HepG2 (cell line): ENCODE data around the gene BBOF1. TPM values are rescaled to one million over a fixed set of nuclear protein-coding genes. Genes with fewer than 3 reads are reported as not detected.

Source experiments
- ATAC-seq: fragments of 200-7000 bp; cut with Tn5 transposase; 3 replicates; pipeline ENCODE4 v1.9.1; 2020; ENCODE audit warnings: mild to moderate bottlenecking, moderate library complexity
- BruUV-seq: library from RNA; stranded (reverse); fragments of 400-500 nt; replicated peaks from 2 replicates; lab custom pipeline; 2021; lab: Mats Ljungman, UMichigan
- CTCF ChIA-PET: fragments of 300-600 bp; formaldehyde crosslinking; extraction: SDS; loops from one replicate; lab custom pipeline; 2021; ENCODE audit warnings: low total read pairs, inconsistent platforms, low intra/inter-chr PET ratio; lab: Yijun Ruan, JAX
- POLR2A ChIA-PET: fragments of 350-600 bp; sonication (Branson Sonifier 250); formaldehyde crosslinking; loops from one replicate; lab custom pipeline; 2020; ENCODE audit warnings: antibody characterized with exemption, inconsistent platforms; lab: Yijun Ruan, JAX
- DNase-seq: peaks from one replicate; pipeline ENCODE4 v3.0.0-alpha.2; 2015; ENCODE audit warnings: low spot score
- FAIRE-seq: peaks from 3 replicates; lab custom pipeline; 2011; peaks lifted over from hg19 to GRCh38; lab: Jason Lieb, UNC
- H2AFZ ChIP-seq: one replicate; pipeline ENCODE4 v1.6.1; 2011; ENCODE audit warnings: low read length, inconsistent platforms
- H3K27ac ChIP-seq: fragments of 300-600 bp; 3 replicates; pipeline ENCODE4 v1.8.0; 2011; ENCODE audit warnings: mixed run types, mild to moderate bottlenecking, mixed read lengths, low read length, inconsistent platforms; ENCODE audit not compliant: insufficient read depth; ENCODE audit errors: extremely low read length
- H3K27me3 ChIP-seq, 2 experiments: fragments of 200-600 bp in 1 of 2; 2 replicates in 1 of 2; 3 replicates in 1 of 2; pipeline versions ENCODE4 v1.6.0 to v1.8.0; 2011; ENCODE audit warnings: low read length in 2 of 2, mild to moderate bottlenecking in 2 of 2, moderate library complexity in 2 of 2, inconsistent platforms in 1 of 2; ENCODE audit not compliant: insufficient read depth in 2 of 2, control insufficient read depth in 1 of 2
- H3K36me3 ChIP-seq, 2 experiments: fragments of 200-600 bp in 1 of 2; replicated peaks in 1 of 2; 2 replicates in 1 of 2; 3 replicates in 1 of 2; pipeline versions ENCODE4 v1.5.1 to v1.8.0; 2011; ENCODE audit warnings: low read length in 2 of 2, inconsistent platforms in 1 of 2; ENCODE audit not compliant: insufficient read depth in 2 of 2, control insufficient read depth in 1 of 2
- H3K4me1 ChIP-seq: 2 replicates; pipeline ENCODE4 v1.5.1; 2012; ENCODE audit warnings: low read length, inconsistent platforms; ENCODE audit not compliant: insufficient read depth
- H3K4me2 ChIP-seq: 2 replicates; pipeline ENCODE4 v1.6.0; 2011; ENCODE audit warnings: low read depth, low read length, inconsistent platforms
- H3K4me3 ChIP-seq, 3 experiments: fragments of 200-600 bp in 1 of 3; sonication (generic), shearing (Covaris generic) in 1 of 3; replicated peaks in 1 of 3; 2 replicates each; pipeline ENCODE4 v1.5.1; 2011 to 2016; ENCODE audit warnings: low read length in 3 of 3, inconsistent platforms in 2 of 3, low read depth in 2 of 3, mild to moderate bottlenecking in 2 of 3, control low read depth in 1 of 3, mixed read lengths in 1 of 3; ENCODE audit not compliant: insufficient read depth in 1 of 3
- H3K79me2 ChIP-seq: one replicate; pipeline ENCODE4 v1.6.1; 2011; ENCODE audit warnings: low read length, inconsistent platforms; ENCODE audit not compliant: insufficient read depth
- H3K9ac ChIP-seq: 2 replicates; pipeline ENCODE4 v1.6.0; 2011; ENCODE audit warnings: mild to moderate bottlenecking, low read depth, low read length, inconsistent platforms; ENCODE audit not compliant: insufficient read depth
- H3K9me3 ChIP-seq: 2 replicates; pipeline ENCODE4 v1.5.1; 2012; ENCODE audit warnings: mild to moderate bottlenecking, low read length
- H4K20me1 ChIP-seq: 2 replicates; pipeline ENCODE4 v1.6.0; 2011; ENCODE audit warnings: inconsistent platforms, mild to moderate bottlenecking, low read length, moderate library complexity; ENCODE audit not compliant: insufficient read depth
- ERF ChIP-seq: IDR thresholded peaks from 2 replicates; pipeline ENCODE4 v1.6.1; 2018; ENCODE audit warnings: missing biosample characterization, missing genetic modification reagents
- EZH2 ChIP-seq: conservative IDR thresholded peaks from 2 replicates; pipeline ENCODE4 v1.6.1; 2012; ENCODE audit warnings: mild to moderate bottlenecking, low read depth, low read length, moderate library complexity
- HNF4A ChIP-seq: sonication (generic); formaldehyde crosslinking; IDR thresholded peaks from 2 replicates; pipeline ENCODE4 v1.4.0; 2020; ENCODE audit warnings: missing genetic modification reagents
- MIER3 ChIP-seq: IDR thresholded peaks from 2 replicates; pipeline ENCODE4 v1.6.1; 2016; ENCODE audit warnings: missing compliant biosample characterization, borderline replicate concordance
- MZF1 ChIP-seq: sonication (generic); formaldehyde crosslinking; IDR thresholded peaks from 2 replicates; pipeline ENCODE4 v1.8.1; 2023; ENCODE audit warnings: mild to moderate bottlenecking, missing genetic modification reagents, borderline replicate concordance
- NFE2L1 ChIP-seq: sonication (generic); formaldehyde crosslinking; IDR thresholded peaks from 2 replicates; pipeline ENCODE4 v1.4.0; 2020; ENCODE audit warnings: missing genetic modification reagents, mild to moderate bottlenecking, borderline replicate concordance
- POLR2AphosphoS2 ChIP-seq: IDR thresholded peaks from 2 replicates; pipeline ENCODE4 v1.6.1; 2011; ENCODE audit warnings: low read depth, low read length, improper control_type of control experiment
- RFX1 ChIP-seq: fragments of 450-650 bp; IDR thresholded peaks from 2 replicates; pipeline ENCODE4 v1.6.1; 2017
- TEAD3 ChIP-seq: optimal IDR thresholded peaks from 2 replicates; pipeline ENCODE3; 2016; ENCODE audit warnings: borderline replicate concordance
- ZNF124 ChIP-seq: sonication (generic); formaldehyde crosslinking; IDR thresholded peaks from 2 replicates; pipeline ENCODE4 v1.4.0; 2020; ENCODE audit warnings: missing genetic modification reagents
- ZNF367 ChIP-seq: sonication (generic); formaldehyde crosslinking; IDR thresholded peaks from 2 replicates; pipeline ENCODE4 v1.4.0; 2020; ENCODE audit warnings: missing genetic modification reagents, borderline replicate concordance
- ZNF605 ChIP-seq: sonication (generic); formaldehyde crosslinking; IDR thresholded peaks from 2 replicates; pipeline ENCODE4 v1.8.0; 2022; ENCODE audit warnings: mild to moderate bottlenecking, missing genetic modification reagents
- ZSCAN29 ChIP-seq: sonication (generic); formaldehyde crosslinking; conservative IDR thresholded peaks from 2 replicates; pipeline ENCODE4 v1.4.0; 2020; ENCODE audit warnings: mild to moderate bottlenecking, missing genetic modification reagents
- WGBS: methylation state at CpG from one replicate; pipeline ENCODE4 v1.1.6; 2017; ENCODE audit warnings: low lambda C conversion rate; 5-methylcytosine and 5-hydroxymethylcytosine counted together
- in situ Hi-C: cut with HindIII; loops from 2 replicates; pipeline ENCODE4 v1.10.0; 2017; ENCODE audit warnings: low pct_unique_long_range_greater_than_20kb; ENCODE audit not compliant: extremely low pct_ligation_motif_present
- intact Hi-C: fragments of 100-400 bp; cut with micrococcal nuclease; formaldehyde crosslinking; loops from one replicate; pipeline ENCODE4 v1.10.0; 2022; ENCODE audit not compliant: unreplicated experiment
- polyA plus RNA-seq, 8 experiments: library from polyadenylated mRNA; depleted of rRNA in 3 of 8; stranded (reverse) in 7 of 8; unstranded in 1 of 8; fragments of >200 nt; fragmentation: Illumina TruSeq in 4 of 8; extraction: Trizol in 4 of 8; gene quantifications; 2 replicates each; pipeline versions ENCODE4 v1.2.1 to v1.2.3, GENCODE V29; 2011 to 2016; ENCODE audit warnings: low read depth in 4 of 8, missing spikeins in 1 of 8, mixed read lengths in 1 of 8; ENCODE audit not compliant: insufficient read depth in 1 of 8
- total RNA-seq, 5 experiments: library from RNA; depleted of rRNA; stranded (reverse); fragments of >200 nt; fragmentation: Illumina TruSeq; extraction: Trizol; gene quantifications; 2 replicates each; pipeline ENCODE4 v1.2.3, GENCODE V29; 2016; ENCODE audit warnings: low read depth in 1 of 5
- TF ChIP-seq, protein P1 (sequence below): sonication (generic); formaldehyde crosslinking; IDR thresholded peaks from 2 replicates; pipeline ENCODE4 v1.4.0; 2020; ENCODE audit warnings: missing genetic modification reagents

The BBOF1 gene
- total and polyA plus RNA-seq, 2 of the 13 experiments (the other 11 are each of a cell fraction or from before 2014, with no cell fraction given): 1.6 to 2.3 TPM

DNA sequence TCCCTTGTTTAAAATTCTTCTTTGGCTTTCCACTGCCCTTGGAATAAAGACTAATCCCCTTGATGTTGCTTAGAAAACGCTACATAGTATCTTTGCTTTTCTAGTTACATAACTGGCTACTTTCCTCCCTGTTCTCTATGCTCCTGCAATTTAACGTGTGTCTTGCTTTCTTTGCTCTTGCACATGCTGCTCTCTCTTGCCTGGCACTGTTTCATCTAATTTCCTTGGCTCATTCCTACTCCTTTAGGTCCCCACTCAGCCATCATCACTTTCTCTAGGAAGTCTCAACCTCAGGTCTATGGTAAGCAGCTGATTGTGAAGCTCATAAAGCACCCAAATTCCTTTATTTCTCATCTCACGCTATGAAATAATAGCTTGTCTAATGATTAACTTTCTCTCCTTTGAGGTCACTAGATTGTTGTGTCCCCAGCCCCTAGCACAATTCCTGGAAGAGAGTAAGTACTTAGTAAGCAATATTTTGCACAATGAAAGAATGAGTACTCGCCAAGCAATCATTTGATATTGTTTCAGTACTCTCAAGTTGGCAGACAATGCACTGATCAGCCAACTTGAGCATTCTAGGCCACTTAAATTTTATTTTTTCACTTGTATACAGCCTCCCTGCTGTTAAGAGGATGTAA, 61.8 kb downstream of the BBOF1 start (continued):
- TF ChIP-seq POLR2AphosphoS2: no peak
- no peak for TF ChIP-seq MZF1 (CRISPR knock-in tag)

DNA sequence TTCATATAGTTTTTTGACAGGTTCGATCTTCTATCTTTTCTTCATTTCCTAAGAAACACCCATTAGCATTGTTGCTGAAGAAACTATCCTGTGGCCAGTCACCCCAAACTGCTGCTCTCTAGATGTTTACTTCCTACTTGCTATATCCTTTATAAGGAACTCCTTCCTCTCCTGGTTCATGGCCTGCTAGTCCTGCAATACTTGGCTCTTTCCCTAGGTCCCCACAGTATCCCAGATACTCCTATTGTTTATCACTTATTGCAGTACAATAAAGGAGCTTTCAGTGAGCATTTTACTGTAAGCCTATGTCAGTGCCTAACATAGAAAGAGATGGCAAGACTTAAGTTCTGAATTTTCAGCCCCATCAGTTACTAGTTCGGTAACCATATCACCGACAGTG, 62.3 kb downstream of the BBOF1 start:
- no peak for DNase-seq
- H3K9ac ChIP-seq: no peak overlapping the region
- 72% methylated on average over 3 of the region's 3 CpGs for WGBS
- H3K36me3 ChIP-seq: no peaks in the 10 kb centered on the region
- intact Hi-C loops: no loop called here
- BruUV-seq: no TSS peak
- CTCF ChIA-PET: no interaction called here
- H2AFZ ChIP-seq: no peak overlapping the region
- no peak overlapping the region for H3K4me3 ChIP-seq
- H3K4me2 ChIP-seq: peak overlapping the region; percentile 34
- TF ChIP-seq ZNF605 (CRISPR knock-in tag) (no peak), ZSCAN29 (CRISPR knock-in tag) (no peak), ERF (CRISPR knock-in tag) (no peak), RFX1 (no peak), TEAD3 (CRISPR knock-in tag) (no peak), NFE2L1 (CRISPR knock-in tag) (no peak), HNF4A (CRISPR knock-in tag) (no peak), EZH2 (no peak), ZNF124 (CRISPR knock-in tag) (no peak), MIER3 (no peak), ZNF367 (CRISPR knock-in tag) (no peak)
- TF ChIP-seq, protein P1, sequence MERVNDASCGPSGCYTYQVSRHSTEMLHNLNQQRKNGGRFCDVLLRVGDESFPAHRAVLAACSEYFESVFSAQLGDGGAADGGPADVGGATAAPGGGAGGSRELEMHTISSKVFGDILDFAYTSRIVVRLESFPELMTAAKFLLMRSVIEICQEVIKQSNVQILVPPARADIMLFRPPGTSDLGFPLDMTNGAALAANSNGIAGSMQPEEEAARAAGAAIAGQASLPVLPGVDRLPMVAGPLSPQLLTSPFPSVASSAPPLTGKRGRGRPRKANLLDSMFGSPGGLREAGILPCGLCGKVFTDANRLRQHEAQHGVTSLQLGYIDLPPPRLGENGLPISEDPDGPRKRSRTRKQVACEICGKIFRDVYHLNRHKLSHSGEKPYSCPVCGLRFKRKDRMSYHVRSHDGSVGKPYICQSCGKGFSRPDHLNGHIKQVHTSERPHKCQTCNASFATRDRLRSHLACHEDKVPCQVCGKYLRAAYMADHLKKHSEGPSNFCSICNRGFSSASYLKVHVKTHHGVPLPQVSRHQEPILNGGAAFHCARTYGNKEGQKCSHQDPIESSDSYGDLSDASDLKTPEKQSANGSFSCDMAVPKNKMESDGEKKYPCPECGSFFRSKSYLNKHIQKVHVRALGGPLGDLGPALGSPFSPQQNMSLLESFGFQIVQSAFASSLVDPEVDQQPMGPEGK (CRISPR knock-in tag): no peak
- TF ChIP-seq, all 625 proteins: peak for 0
- in situ Hi-C loops: no loop called here
- Histone ChIP-seq H4K20me1 (no peaks in the 10 kb centered on the region), H3K27me3 (no peaks in the 10 kb centered on the region; a peak in 1 of 5 replicates), H3K79me2 (peaks cover 27% of the 10 kb centered on the region), H3K27ac (no peak overlapping the region), H3K9me3 (no peaks in the 10 kb centered on the region), H3K4me1 (peaks cover 43% of the 10 kb centered on the region)
- POLR2A ChIA-PET: no interaction called here
- ATAC-seq: no peak
- FAIRE-seq: no peak
